KMS-11 (cell line): ENCODE measurements around the gene SUPV3L1.

Experiments used
- H2AFZ ChIP-seq: fragments of 200-600 bp; sonication (generic); 2 replicates; pipeline ENCODE4 v1.6.1; 2016; ENCODE audit warnings: antibody characterized with exemption, mixed run types, low read depth
- H3K27ac ChIP-seq: fragments of 200-600 bp; sonication (generic); 2 replicates; pipeline ENCODE4 v1.6.1; 2016; ENCODE audit warnings: mild to moderate bottlenecking, mixed run types
- H3K27me3 ChIP-seq: fragments of 200-600 bp; sonication (generic); 2 replicates; pipeline ENCODE4 v1.6.1; 2017; ENCODE audit warnings: mild to moderate bottlenecking, low read depth, mixed run types, moderate library complexity; ENCODE audit not compliant: insufficient read depth
- H3K36me3 ChIP-seq: fragments of 200-600 bp; sonication (generic); 2 replicates; pipeline ENCODE4 v1.6.1; 2017; ENCODE audit warnings: mild to moderate bottlenecking, mixed run types; ENCODE audit not compliant: insufficient read depth
- H3K4me1 ChIP-seq: fragments of 200-600 bp; sonication (generic); 2 replicates; pipeline ENCODE4 v1.6.1; 2016; ENCODE audit warnings: mild to moderate bottlenecking, low read depth, mixed run types; ENCODE audit not compliant: poor library complexity, severe bottlenecking
- H3K4me2 ChIP-seq: fragments of 200-600 bp; sonication (generic); 2 replicates; pipeline ENCODE4 v1.7.0; 2016; ENCODE audit warnings: mild to moderate bottlenecking, mixed run types
- H3K4me3 ChIP-seq: fragments of 200-600 bp; sonication (generic); IDR thresholded peaks from 2 replicates; pipeline ENCODE4 v1.6.1; 2017; ENCODE audit warnings: low read depth, low read length, mixed read lengths; ENCODE audit not compliant: insufficient read depth
- H3K79me2 ChIP-seq: fragments of 200-600 bp; sonication (generic); 2 replicates; pipeline ENCODE4 v1.6.1; 2016; ENCODE audit warnings: low read depth, mixed run types; ENCODE audit not compliant: insufficient read depth
- H3K9ac ChIP-seq: fragments of 200-600 bp; sonication (generic); 2 replicates; pipeline ENCODE4 v1.6.1; 2016; ENCODE audit warnings: mild to moderate bottlenecking, mixed run types
- H4K20me1 ChIP-seq: fragments of 200-600 bp; sonication (generic); 2 replicates; pipeline ENCODE4 v1.6.1; 2016; ENCODE audit warnings: mild to moderate bottlenecking, mixed run types; ENCODE audit not compliant: insufficient read depth
- TF ChIP-seq, protein P1 (sequence below): fragments of 200-600 bp; sonication (generic); conservative IDR thresholded peaks from 2 replicates; pipeline ENCODE4 v1.6.1; 2017; ENCODE audit warnings: low read depth, mild to moderate bottlenecking, antibody characterized with exemption, low read length, moderate library complexity, mixed read lengths

The SUPV3L1 gene

DNA sequence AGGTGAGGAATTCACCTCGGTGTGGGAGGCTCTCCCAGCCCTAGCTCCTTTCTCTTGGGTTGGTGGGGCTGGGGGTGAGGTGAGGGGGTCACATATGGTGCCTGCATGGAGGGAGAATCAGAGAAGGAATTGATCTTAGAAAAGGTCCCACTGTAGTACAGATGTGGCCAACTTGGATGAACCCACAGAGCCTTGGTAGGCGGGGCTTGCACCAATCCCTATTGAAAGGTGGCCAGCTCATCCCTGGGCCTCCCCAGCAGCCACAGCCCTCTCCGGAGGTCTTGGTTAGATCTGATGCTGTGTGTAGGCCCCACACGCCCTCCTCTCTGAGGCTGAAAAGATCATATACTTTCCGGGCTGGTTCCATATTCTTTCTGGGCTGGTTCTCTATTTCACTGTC lies 59.1 kb downstream of the SUPV3L1 start:
- Histone ChIP-seq H3K9ac (no peak overlapping the region), H3K36me3 (no peaks in the 10 kb centered on the region), H4K20me1 (no peaks in the 10 kb centered on the region), H2AFZ (no peak overlapping the region), H3K27ac (no peak overlapping the region), H3K4me1 (peaks cover 7% of the 10 kb centered on the region), H3K4me3 (no peak overlapping the region), H3K4me2 (no peak overlapping the region), H3K79me2 (no peaks in the 10 kb centered on the region), H3K27me3 (no peaks in the 10 kb centered on the region)
- TF ChIP-seq, protein P1, sequence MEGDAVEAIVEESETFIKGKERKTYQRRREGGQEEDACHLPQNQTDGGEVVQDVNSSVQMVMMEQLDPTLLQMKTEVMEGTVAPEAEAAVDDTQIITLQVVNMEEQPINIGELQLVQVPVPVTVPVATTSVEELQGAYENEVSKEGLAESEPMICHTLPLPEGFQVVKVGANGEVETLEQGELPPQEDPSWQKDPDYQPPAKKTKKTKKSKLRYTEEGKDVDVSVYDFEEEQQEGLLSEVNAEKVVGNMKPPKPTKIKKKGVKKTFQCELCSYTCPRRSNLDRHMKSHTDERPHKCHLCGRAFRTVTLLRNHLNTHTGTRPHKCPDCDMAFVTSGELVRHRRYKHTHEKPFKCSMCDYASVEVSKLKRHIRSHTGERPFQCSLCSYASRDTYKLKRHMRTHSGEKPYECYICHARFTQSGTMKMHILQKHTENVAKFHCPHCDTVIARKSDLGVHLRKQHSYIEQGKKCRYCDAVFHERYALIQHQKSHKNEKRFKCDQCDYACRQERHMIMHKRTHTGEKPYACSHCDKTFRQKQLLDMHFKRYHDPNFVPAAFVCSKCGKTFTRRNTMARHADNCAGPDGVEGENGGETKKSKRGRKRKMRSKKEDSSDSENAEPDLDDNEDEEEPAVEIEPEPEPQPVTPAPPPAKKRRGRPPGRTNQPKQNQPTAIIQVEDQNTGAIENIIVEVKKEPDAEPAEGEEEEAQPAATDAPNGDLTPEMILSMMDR: no peak

DNA sequence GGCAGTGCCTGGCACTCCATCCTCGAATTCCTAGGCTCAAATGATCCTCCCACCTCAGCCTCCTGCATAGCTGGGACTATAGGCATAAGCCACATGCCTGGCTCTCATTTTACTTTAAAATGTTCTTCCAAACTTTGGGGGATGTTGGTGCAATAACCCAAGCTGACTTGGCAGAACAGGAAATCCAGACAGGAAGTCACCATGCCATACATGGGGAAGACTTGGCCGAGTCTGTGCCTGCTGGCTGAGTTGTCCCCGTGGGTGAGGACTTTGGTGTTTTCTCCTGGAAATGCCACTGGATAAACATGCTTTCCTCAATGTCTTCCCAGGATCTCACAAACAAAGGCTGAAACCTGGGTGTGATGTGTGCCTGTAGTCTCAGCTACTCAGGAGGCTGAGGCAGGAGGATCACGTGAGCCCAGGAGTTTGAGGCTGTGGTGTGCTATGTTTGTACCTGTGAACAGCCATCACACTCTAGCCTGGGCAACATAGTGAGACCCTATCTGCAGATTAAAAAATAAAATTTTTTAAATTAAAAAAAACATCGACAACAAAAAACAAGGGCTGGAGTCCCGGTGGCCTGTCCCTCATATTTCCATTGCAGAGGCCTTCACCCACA lies 59.9 kb downstream of the SUPV3L1 start:
- Histone ChIP-seq H3K4me1 (peaks cover 7% of the 10 kb centered on the region), H3K4me3 (no peak overlapping the region), H3K27ac (no peak overlapping the region), H3K36me3 (no peaks in the 10 kb centered on the region), H3K9ac (no peak overlapping the region), H4K20me1 (no peaks in the 10 kb centered on the region), H3K4me2 (no peak overlapping the region), H3K79me2 (no peaks in the 10 kb centered on the region), H3K27me3 (no peaks in the 10 kb centered on the region), H2AFZ (no peak overlapping the region)
- TF ChIP-seq, protein P1: no peak

DNA sequence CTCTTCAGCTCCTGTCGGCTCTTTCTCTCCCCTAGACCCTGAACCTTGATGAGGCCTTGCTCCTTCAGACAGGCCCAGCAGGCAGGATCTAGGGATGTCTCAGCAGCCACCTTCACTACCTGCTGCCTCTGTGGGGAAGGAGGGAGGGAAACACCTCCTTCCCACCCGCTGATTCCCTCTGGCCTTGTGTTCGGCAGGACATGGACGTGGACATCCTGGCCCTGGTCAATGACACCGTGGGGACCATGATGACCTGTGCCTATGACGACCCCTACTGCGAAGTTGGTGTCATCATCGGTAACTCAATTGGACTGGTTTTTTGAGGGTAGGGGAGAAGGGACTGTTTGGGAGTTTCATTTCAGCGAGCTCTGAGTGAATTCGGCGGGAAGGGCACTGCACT lies 60.4 kb downstream of the SUPV3L1 start:
- no peak overlapping the region for H3K27ac ChIP-seq
- TF ChIP-seq, protein P1: no peak

DNA sequence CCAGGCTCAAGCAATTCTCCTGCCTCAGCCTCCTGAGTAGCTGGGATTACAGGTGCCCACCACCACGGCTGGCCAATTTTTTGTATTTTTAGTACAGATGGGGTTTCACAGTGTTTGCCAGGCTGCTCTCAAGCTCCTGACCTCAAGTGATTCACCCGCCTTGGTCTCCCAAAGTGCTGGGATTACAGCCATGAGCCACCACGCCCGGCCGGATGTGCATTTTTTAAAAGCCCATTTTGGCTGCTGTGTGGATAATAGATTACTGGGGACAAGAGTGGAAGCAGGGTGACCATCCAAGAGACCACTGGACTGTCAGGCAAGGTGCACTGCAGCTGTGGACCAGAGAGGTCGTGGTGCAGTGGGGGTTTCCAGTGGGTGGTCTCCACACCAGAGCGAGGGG lies 61.5 kb downstream of the SUPV3L1 start:
- Histone ChIP-seq H3K4me1 (peaks cover 7% of the 10 kb centered on the region), H4K20me1 (no peaks in the 10 kb centered on the region), H3K4me2 (no peak overlapping the region), H3K4me3 (no peak overlapping the region), H3K9ac (no peak overlapping the region), H2AFZ (no peak overlapping the region), H3K27ac (no peak overlapping the region), H3K79me2 (no peaks in the 10 kb centered on the region), H3K27me3 (no peaks in the 10 kb centered on the region), H3K36me3 (no peaks in the 10 kb centered on the region)
- TF ChIP-seq, protein P1: no peak

More for the DNA sequence above, 60.4 kb downstream of the SUPV3L1 start:
- Histone ChIP-seq H3K4me2 (no peak overlapping the region), H3K4me3 (no peak overlapping the region), H4K20me1 (no peaks in the 10 kb centered on the region), H3K9ac (no peak overlapping the region), H3K4me1 (peaks cover 7% of the 10 kb centered on the region), H3K27me3 (no peaks in the 10 kb centered on the region), H2AFZ (no peak overlapping the region), H3K36me3 (no peaks in the 10 kb centered on the region), H3K79me2 (no peaks in the 10 kb centered on the region)
